Hepatic stellate cell (primary cell): ENCODE data around the gene INTS3.
"Not testable (repeated sequence)": the region's sequence is repeated elsewhere in the genome, so short reads cannot be mapped to it uniquely, and the experiment has no call there.

Experiments used
- DNase-seq: peaks from one replicate; pipeline ENCODE4 v3.0.0; 2011; ENCODE audit warnings: low spot score

The INTS3 gene

DNA sequence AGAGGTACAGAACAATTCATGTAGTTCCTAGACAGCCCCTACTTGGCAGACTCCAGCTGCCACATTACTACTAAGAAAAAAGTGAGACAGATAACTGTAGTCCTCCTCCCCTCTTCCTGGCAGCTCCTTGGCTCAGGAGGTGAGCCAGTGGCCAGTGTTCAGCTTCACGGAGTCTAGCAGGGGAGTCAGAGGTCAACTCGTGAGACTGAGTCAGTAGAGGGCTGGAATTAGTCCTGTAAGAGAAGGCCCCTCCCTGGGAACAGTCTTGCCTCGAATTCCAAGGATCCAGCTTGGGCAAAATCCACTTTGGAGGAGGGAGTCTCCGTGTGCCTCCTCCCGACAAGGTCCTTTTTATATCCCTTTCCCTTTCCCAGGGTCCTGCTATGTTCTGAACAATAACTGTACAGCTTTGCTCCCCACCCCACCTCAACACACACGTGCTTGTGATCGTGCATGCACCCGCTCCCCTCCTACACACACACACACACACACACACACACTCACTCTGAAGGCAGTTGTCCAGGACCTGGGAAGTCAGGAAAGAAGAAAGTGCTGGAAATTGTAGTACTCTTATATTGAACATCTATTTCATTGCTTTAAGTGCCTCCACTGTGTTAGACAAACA lies 24.8 kb downstream of the INTS3 start:
- peak; percentile 84 for DNase-seq

DNA sequence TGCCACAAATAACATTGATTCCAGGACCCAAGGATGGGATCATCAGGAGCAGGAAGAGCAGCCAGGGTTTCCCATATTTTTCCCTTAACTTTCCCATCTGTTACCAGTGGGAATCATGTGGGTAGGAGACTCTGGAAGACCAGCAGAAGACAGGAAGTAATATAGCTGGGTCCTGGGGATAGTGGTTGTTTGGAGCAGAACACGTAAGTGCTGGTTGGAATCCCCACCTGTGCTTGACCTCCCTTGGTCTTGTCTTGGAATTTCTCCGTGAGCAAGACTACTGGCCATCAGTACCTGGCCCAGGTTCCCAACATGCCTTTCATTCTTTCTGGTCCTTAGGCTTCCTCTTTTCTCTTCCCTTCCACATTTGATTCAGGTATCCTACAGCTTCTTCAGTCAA lies 26.4 kb downstream of the INTS3 start:
- no peak for DNase-seq

DNA sequence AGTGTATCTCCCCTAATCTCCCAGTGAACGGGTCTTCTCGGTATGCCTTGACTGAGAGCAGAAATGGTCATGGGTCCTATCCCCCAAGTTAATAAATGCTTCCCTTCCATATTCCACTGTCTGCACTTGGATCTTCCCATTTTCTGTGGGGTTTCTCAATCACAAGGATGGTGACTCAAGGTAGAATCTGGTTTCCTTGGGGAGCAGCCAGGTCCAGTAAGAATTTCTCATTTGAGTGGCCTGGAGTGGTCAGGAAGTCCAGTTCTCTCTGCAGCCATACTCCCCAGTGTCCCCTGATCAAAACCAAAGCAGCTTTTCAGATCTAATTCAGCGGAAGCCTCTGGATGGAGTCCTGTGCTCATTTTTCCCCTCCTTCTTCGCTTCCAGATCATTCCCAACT lies 32.6 kb downstream of the INTS3 start:
- no peak for DNase-seq

DNA sequence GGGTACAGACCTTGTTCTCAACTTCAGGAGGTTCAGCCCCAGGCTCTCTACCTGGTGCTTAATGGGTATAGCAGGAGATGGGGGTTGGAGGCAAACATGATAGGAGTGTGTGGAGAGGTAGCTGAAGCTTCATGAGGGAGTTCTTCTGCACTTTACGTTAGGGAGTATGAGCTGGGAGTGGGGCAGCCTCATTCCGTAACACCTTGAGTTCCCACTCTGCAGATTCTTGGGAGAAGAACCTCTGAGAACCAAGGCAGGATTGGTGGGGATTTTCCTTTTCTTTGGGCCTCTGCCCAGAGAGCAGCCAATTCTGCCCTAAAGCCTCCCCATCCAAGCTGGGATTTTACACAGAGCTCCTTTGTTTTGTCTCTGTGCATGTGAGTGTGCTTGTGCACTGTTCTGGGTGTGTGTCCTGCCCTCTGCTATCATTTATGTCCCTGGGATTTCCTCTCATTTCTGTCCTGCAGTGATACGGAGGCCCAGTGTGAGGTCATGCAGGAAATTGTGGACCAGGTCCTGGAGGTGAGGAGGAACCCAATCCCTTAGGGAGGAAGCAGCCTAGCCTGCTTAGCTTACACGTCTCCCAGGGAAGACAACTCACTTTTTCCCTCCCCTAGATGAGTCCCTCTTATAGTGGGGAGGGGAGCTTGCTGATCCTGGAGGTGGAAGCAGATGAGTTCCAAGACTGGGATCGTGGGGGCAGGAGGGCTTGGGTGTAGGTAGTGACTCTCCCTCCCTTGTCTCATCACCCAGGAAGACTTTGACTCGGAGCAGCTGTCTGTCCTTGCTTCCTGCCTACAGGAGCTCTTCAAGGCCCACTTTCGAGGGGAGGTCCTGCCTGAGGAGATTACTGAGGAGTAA lies 35.7 kb downstream of the INTS3 start:
- no peak for DNase-seq

DNA sequence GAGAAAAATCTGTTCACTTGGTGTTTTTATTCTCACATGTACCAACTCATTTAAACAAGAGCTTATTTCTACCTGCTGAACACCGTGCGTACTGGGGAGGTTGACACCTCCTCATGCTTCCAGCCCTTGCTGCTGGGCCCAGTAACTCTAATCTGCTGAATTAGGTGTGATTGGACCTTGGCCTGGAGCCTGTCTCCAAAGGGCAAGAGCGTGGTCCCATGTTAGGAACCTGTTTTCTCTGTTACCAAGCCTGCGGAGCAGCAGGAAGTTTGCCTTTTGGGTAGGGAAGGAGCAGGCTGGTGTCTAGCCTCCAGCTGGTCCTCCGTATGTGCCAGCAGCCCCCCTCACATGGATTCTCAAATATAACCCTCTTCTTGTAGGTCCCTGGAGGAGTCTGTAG lies 36.5 kb downstream of the INTS3 start:
- no peak for DNase-seq

DNA sequence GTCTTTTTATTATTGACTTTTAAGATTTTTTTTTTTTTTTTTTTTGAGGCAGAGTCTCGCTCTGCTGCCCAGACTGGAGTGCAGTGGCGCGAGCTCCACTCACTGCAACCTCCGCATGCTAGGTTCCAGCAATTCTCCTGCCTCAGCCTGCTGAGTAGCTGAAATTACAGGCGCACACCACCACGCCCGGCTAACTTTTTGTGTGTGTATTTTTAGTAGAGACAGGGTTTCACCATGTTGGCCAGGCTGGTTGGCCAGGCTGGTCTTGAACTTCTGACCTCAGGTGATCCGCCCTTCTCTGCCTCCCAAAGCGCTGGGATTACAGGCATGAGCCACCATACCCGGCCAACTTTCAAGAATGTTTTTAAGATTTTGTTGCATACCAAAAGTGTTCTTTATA lies 38.8 kb downstream of the INTS3 start:
- not testable (repeated sequence) for DNase-seq

DNA sequence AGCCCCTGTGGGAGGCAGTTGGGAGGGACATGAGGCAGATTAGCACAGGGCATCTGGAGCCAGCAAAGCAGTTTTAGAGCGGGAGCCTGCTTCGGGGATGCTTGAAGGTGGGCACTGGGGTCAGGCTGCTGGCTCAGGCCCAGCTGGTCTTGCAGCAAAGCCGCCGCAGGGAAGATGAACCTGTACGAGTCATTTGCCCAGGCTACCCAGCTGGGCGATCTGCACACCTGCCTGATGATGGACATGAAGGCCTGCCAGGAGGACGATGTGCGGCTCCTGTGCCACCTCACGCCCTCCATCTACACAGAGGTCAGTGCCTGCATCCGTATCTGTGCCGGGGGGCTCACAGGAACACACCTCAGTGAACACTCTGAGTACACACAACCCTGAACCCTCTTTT lies 39.7 kb downstream of the INTS3 start:
- no peak for DNase-seq

DNA sequence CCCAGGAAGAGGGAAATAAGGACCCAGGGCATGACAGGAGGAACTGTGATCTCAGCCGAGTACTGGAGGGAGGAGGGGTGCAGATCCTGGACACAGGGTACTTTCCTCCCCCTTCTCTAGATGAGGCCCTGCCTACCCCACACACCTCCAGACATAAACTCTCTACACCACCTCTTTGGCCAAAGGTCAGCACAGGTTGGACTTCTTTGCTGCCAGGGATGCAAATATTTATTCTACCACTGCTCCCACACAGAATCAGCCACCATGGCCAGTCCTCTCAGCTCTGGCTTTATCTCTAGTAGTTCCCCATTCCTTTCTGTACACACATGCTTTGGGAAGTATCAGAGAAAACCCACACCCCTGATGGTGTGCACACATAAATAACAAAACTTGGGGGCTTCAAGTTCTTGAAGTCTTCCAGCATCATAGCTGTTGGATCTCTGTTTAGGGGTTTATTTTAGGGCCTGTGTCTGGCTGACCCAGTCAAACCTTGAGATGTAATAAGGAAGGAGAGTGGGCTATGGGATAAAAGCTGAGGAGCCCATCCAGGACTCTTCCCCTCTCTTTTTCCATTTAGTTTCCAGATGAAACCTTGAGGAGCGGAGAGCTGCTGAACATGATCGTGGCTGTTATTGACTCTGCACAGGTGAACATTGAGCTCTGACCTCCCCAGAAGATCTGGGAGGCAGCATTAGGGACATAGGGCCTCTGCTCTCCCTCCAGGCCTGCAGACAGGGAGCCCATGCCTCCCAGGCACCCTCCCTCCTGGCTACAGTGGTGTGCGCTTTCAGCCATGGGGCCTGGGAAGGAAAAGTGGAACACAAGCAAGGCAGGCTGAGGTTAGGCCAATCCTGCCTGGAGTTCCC lies 40.7 kb downstream of the INTS3 start:
- no peak for DNase-seq

DNA sequence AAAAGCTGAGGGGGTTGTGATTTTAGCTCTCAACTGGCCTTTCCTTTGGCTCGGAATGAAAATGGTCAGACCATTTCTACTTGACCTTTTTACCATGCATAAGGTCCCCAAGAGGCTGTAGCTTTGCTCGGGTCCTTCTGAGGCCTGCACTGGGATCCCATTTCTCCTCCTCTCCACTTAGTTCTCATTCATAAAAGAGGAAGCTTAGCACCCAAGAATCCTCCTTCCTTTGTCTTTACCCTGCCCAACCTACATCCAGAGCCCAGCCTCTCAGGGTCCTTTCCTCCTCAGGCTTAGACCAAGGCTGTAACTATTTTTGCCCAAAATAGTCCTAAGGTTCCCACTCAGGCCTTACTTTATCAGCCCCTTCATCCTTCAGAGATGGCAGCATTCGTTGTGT lies 41.4 kb downstream of the INTS3 start:
- no peak for DNase-seq

DNA sequence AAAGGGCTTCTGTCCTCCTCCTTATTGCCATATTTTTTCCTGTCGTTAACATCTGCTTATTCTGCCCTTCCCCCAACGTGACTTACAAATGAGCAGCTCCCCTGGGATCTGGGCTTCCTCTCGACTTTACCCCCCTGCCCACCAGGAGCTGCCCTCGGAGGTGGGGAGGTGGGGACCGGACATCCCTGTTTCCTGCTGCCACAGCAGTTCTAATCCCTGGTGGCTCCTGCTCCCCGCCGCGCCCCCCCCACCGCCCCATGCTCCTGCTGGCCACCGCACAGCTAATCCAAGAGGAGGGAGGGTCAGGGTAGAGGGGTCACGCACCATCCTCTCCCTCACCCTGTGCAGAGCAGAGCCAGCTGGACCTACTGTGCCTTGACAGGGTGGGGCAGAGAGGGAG lies 42.9 kb downstream of the INTS3 start:
- DNase-seq = no peak

DNA sequence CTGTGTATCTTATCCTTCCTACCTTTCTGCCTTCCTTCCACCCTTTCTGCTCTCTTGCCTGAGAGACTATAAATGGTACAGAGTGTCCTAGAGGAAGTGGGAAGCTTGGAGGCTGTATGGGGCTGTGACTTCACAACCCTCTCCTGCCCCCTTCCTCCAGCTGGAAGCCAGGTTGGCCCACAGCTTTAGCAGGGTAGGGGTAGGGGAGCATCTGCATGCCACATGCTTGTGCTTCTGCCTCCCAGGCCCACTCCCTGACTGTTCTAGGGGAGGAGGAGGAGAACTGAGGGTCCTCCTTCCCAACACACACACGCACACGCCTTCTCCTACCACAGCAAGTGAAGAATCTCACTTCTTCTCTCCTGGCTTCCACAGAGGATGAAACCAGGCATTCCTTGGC lies 43.4 kb downstream of the INTS3 start:
- DNase-seq = no peak

DNA sequence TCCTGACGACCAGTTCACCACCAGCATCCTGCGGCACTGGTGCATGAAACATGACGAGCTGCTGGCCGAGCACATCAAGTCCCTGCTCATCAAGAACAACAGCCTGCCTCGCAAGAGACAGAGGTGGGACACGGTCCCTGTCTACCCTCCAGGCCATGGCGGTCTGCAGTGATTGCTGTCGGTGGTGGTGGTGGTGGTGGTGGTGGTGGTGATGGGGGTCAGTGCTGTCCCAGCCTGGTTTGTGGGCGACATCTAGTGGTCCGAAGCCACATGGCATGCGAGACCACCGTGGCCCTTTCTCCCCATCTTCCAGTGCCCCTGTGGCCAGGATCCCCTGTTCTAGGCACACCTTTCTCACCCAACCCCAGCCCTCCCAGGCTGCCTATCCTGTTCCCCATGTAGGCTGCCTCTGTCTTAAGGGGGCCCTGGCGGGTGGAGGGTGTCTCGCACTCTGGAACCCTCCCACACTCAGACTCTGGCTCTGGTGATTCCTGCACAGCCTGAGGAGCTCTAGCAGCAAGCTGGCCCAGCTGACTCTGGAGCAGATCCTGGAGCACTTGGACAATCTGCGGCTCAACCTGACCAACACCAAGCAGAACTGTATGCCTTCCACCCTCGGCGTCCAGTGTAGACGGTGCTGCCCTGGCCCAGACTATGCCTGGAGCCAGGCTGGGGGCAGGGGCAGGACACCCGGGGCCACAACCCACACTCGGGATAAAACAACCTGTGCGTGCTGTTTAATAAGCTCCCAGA lies 44.2 kb downstream of the INTS3 start:
- no peak for DNase-seq

DNA sequence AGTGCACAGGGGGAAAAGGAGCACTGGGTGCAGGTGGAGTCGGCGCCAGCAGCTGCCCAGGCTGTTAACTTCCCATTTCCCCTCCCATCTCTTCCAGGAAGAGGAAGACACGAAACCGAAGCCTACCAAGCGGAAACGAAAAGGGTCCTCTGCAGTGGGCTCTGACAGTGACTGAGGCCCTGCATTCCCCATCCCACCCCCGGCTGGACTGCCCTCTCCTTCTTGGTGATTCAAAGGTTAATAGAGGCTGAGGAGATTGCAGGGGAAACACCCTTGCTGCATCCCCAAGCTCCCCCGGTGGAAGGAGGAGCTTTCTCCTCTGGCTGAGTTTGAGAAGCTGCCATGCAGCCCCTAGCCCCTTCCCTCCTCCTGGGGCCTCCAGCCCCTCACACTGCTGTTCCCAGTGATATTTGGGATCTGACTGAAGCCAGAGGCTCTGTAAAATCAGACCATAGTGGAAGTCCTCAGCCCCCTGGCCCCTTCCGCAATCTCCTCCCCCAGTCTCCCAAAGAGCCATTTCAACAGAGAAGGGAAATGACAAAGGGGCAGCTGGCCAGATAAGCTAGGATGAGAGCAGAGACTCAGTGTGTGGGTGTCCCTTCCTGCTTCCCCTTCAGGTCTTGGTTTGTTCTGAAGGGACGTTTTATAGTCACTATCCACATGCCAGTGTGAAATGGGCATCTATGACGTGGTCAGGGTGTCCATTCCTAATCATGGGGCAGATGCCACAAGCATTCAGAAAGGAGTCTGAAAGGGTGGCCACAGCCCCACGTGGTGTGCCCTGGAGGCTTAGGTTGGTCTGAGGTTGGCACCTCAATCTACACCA lies 45.5 kb downstream of the INTS3 start:
- no peak for DNase-seq

DNA sequence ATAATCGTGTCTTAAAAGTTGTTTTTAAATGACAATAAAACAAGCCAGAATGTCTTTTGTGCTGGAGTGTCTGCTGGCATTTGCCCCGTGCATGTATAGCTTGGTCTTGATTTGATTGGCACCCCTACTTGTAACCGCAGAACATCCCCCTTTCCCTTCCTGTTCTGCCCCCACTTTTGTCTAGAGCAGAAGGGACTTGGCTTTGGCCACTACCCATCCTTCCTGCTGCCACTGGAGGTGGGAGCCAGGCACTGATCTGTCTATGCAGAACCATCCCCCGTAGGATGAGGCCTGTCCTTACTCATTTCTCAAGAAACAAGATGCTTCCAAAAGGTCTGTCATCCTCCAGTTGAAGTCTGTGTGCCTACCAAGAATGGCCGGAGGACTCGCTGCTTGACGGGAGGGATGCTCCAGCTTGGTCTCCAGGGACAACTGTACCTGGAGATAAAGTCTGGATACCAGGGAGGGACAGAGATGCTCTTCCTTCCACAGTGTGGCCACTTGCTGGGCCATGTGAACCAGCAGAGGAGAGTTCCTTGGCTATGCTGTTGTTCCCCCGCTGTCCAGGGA lies 46.3 kb downstream of the INTS3 start:
- no peak for DNase-seq

DNA sequence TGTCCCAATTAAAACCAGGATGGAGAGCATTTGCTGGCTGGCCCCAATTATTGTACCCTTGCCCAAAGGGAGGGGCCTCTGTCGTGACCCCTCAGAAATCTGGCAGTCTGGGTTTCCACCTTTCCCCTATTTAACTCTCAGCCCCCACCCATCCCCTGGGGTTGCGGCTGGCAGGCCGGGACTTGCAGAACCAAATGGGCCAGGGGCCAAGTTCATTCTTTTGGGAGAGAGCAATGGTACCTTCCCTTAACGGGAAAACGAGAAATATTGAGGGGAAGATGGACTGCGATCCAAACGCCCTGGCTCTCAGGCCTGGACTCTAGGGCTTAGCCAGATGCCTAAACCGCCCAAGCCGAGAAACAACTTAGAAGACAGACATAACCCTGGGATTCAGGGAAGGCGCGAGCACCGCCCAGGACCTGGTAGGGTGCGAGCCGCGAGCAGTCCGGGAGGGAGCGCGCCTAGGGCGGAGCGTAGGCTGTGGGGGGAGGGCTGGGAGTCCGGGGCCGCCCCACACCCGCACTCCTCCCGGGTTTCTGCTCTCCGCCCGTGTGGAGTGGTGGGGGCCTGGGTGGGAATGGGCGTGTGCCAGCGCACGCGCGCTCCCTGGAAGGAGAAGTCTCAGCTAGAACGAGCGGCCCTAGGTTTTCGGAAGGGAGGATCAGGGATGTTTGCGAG lies 47.1 kb downstream of the INTS3 start, which contains the start of gene SLC27A3:
SLC27A3 (plus strand) TSS at position 628 of the 678 bp plus-strand sequence. CDS start 91 bp downstream, outside the sequence.
- DNase-seq = peak; percentile 57

DNA sequence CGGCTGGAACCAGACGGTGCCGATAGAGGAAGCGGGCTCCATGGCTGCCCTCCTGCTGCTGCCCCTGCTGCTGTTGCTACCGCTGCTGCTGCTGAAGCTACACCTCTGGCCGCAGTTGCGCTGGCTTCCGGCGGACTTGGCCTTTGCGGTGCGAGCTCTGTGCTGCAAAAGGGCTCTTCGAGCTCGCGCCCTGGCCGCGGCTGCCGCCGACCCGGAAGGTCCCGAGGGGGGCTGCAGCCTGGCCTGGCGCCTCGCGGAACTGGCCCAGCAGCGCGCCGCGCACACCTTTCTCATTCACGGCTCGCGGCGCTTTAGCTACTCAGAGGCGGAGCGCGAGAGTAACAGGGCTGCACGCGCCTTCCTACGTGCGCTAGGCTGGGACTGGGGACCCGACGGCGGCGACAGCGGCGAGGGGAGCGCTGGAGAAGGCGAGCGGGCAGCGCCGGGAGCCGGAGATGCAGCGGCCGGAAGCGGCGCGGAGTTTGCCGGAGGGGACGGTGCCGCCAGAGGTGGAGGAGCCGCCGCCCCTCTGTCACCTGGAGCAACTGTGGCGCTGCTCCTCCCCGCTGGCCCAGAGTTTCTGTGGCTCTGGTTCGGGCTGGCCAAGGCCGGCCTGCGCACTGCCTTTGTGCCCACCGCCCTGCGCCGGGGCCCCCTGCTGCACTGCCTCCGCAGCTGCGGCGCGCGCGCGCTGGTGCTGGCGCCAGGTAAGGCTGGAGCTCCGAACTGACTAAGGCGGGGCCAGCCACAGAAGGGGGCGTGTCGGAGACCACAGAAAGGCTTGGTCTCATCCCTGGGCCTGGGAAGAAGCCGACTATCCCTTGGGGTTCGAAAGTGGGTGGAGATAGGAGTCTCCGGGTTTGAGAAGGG lies 47.8 kb downstream of the INTS3 start:
- DNase-seq = peak; percentile 47

DNA sequence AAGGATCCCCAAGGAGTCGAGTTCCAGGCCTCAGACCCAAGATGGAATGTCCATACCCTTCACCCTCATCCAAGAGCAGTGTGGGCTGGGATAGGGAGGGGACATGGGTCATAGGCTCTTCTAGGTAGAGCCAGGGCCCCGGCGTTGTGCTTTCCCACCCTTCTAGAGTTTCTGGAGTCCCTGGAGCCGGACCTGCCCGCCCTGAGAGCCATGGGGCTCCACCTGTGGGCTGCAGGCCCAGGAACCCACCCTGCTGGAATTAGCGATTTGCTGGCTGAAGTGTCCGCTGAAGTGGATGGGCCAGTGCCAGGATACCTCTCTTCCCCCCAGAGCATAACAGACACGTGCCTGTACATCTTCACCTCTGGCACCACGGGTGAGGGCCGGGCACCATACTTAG lies 48.5 kb downstream of the INTS3 start:
- DNase-seq = no peak

DNA sequence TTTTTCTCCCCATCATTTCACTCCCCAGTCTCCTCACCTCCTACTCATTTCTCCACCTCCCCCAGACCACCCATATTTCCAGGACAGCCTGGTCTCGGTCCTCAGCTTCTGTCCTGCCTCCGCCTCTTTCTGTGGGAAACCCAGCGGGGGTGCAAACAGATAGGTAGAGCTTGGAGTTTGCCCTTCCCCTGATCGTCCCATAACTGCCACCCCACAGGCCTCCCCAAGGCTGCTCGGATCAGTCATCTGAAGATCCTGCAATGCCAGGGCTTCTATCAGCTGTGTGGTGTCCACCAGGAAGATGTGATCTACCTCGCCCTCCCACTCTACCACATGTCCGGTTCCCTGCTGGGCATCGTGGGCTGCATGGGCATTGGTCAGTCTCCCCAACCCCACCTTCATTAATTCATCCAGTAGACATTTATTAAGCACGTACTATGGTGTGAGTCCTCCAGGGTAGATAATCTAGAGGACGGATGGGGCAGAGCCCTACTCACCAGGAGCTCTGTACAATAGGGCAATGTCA lies 49.1 kb downstream of the INTS3 start:
- no peak for DNase-seq

DNA sequence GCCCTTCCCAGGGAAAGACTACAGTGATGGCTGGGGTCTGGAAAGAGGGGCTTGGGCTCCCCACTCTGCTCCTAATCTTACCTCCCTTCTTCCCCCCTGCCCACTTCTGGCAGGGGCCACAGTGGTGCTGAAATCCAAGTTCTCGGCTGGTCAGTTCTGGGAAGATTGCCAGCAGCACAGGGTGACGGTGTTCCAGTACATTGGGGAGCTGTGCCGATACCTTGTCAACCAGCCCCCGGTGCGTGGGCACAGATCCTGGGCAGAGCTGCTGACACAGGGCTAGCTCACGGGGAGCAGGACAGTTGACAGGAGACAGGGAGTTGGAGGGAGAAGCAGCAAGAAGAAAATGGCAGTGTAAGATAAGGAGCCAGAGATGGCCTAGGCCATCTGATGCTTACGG lies 49.8 kb downstream of the INTS3 start:
- no peak for DNase-seq
